Astrocyte (in vitro differentiated cells and primary cell): ENCODE data around the gene SNTN. TPM values are rescaled to one million over a fixed set of nuclear protein-coding genes. Genes with fewer than 3 reads are reported as not detected.
"Not testable (repeated sequence)": the region's sequence is repeated elsewhere in the genome, so short reads cannot be mapped to it uniquely, and the experiment has no call there.

ENCODE experiments used
- DNase-seq: peaks from one replicate; pipeline ENCODE4 v3.0.0-alpha.2; 2010; ENCODE audit warnings: low read depth
- FAIRE-seq: peaks from 2 replicates; lab custom pipeline; 2011; peaks lifted over from hg19 to GRCh38; lab: Jason Lieb, UNC
- H2AFZ ChIP-seq: 2 replicates; pipeline ENCODE4 v1.6.0; 2012; ENCODE audit warnings: low read depth, low read length, inconsistent platforms
- H3K27ac ChIP-seq: 2 replicates; pipeline ENCODE4 v1.5.1; 2011; ENCODE audit warnings: low read depth, low read length, inconsistent platforms
- H3K27me3 ChIP-seq: 2 replicates; pipeline ENCODE4 v1.6.0; 2011; ENCODE audit warnings: low read length, inconsistent platforms; ENCODE audit not compliant: insufficient read depth
- H3K36me3 ChIP-seq: 2 replicates; pipeline ENCODE4 v1.5.1; 2011; ENCODE audit warnings: low read length, inconsistent platforms; ENCODE audit not compliant: insufficient read depth
- H3K4me1 ChIP-seq: 2 replicates; pipeline ENCODE4 v1.5.1; 2011; ENCODE audit warnings: low read length, inconsistent platforms; ENCODE audit not compliant: insufficient read depth
- H3K4me2 ChIP-seq: 2 replicates; pipeline ENCODE4 v1.6.0; 2012; ENCODE audit warnings: low read length, inconsistent platforms
- H3K4me3 ChIP-seq: 2 replicates; pipeline ENCODE4 v1.5.1; 2011; ENCODE audit warnings: low read depth, mild to moderate bottlenecking, low read length, inconsistent platforms; ENCODE audit not compliant: insufficient read depth
- H3K79me2 ChIP-seq: 2 replicates; pipeline ENCODE4 v1.6.0; 2012; ENCODE audit warnings: mild to moderate bottlenecking, low read length, inconsistent platforms; ENCODE audit not compliant: insufficient read depth
- H3K9ac ChIP-seq: 2 replicates; pipeline ENCODE4 v1.6.0; 2012; ENCODE audit warnings: mild to moderate bottlenecking, low read length, inconsistent platforms
- H3K9me3 ChIP-seq: 2 replicates; pipeline ENCODE4 v1.5.1; 2012; ENCODE audit warnings: low read depth, mild to moderate bottlenecking, low read length, inconsistent platforms; ENCODE audit not compliant: insufficient read depth
- H4K20me1 ChIP-seq: 2 replicates; pipeline ENCODE4 v1.6.0; 2012; ENCODE audit warnings: low read length, inconsistent platforms; ENCODE audit not compliant: insufficient read depth
- H3K27ac Mint-ChIP-seq: one replicate; pipeline ENCODE4 v1.8.0; 2021; ENCODE audit warnings: mild to moderate bottlenecking, mixed read lengths; ENCODE audit not compliant: unreplicated experiment
- H3K27me3 Mint-ChIP-seq: one replicate; pipeline ENCODE4 v1.8.0; 2021; ENCODE audit warnings: low read depth, mixed read lengths; ENCODE audit not compliant: unreplicated experiment
- H3K36me3 Mint-ChIP-seq: one replicate; pipeline ENCODE4 v1.8.0; 2021; ENCODE audit warnings: low read depth, mixed read lengths; ENCODE audit not compliant: unreplicated experiment
- H3K4me1 Mint-ChIP-seq: one replicate; pipeline ENCODE4 v1.8.0; 2021; ENCODE audit warnings: low read depth, mixed read lengths; ENCODE audit not compliant: unreplicated experiment
- H3K4me3 Mint-ChIP-seq: one replicate; pipeline ENCODE4 v1.8.0; 2021; ENCODE audit warnings: mild to moderate bottlenecking, moderate library complexity, mixed read lengths; ENCODE audit not compliant: unreplicated experiment
- H3K9me3 Mint-ChIP-seq: one replicate; pipeline ENCODE4 v1.8.0; 2021; ENCODE audit warnings: mild to moderate bottlenecking, mixed read lengths; ENCODE audit not compliant: unreplicated experiment
- EZH2 ChIP-seq: IDR thresholded peaks from 2 replicates; pipeline ENCODE4 v1.6.1; 2012; ENCODE audit warnings: mild to moderate bottlenecking, low read length, inconsistent platforms; ENCODE audit not compliant: insufficient read depth
- total RNA-seq: library from RNA; stranded (reverse); gene quantifications from 2 replicates; pipeline ENCODE4 v1.2.1, GENCODE V29; 2021
- TF ChIP-seq, protein P1 (sequence below): IDR thresholded peaks from 2 replicates; pipeline ENCODE4 v1.5.1; 2011; ENCODE audit warnings: low read depth, mild to moderate bottlenecking, inconsistent platforms, low read length, moderate library complexity; ENCODE audit not compliant: insufficient read depth

The SNTN gene
- total RNA-seq, 1 donor from 2014 or later: not detected

DNA sequence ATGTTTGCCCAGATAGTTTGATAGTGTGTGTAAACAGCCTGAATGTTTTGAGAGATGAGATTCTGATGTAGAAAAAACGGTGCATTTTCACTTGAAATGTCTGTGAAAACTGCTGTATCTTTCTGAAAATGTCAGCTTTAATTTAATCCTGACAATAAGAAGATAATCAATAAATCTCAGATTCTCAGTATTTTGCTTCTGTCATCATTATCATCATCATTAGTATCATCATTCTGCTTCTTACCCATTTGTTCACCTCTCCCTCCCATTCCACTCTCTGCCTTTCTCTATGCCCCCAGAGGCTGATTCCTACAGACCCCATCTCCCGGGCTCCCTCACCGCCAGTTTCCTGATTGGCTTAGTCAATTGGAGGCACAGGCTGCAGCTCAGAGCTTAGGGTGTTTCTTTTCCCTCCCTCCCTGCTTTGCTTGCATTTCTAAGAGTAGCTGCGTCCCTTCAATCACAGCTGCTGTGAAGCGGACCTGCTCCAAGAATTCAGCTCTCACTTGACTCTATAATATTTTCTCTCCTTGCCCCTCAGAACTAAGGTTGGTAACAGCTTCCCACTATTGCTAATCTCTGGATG, 8.2 kb upstream of the SNTN start:
- no peak for DNase-seq
- Mint-ChIP-seq H3K4me3 (no peak overlapping the region), H3K27ac (no peak overlapping the region), H3K36me3 (no peaks in the 10 kb centered on the region), H3K4me1 (no peaks in the 10 kb centered on the region), H3K27me3 (peaks cover 1% of the 10 kb centered on the region), H3K9me3 (peaks cover 3% of the 10 kb centered on the region)
- H3K36me3 ChIP-seq: no peaks in the 10 kb centered on the region
- no peaks in the 10 kb centered on the region for H3K4me1 ChIP-seq
- H3K9ac ChIP-seq: no peak overlapping the region
- no peaks in the 10 kb centered on the region for H3K79me2 ChIP-seq
- no peak overlapping the region for H3K4me3 ChIP-seq
- H3K27me3 ChIP-seq: no peaks in the 10 kb centered on the region
- no peak overlapping the region for H3K27ac ChIP-seq
- FAIRE-seq: no peak
- no peaks in the 10 kb centered on the region for H3K9me3 ChIP-seq
- no peaks in the 10 kb centered on the region for H4K20me1 ChIP-seq
- H3K4me2 ChIP-seq: no peak overlapping the region
- TF ChIP-seq, protein P1, sequence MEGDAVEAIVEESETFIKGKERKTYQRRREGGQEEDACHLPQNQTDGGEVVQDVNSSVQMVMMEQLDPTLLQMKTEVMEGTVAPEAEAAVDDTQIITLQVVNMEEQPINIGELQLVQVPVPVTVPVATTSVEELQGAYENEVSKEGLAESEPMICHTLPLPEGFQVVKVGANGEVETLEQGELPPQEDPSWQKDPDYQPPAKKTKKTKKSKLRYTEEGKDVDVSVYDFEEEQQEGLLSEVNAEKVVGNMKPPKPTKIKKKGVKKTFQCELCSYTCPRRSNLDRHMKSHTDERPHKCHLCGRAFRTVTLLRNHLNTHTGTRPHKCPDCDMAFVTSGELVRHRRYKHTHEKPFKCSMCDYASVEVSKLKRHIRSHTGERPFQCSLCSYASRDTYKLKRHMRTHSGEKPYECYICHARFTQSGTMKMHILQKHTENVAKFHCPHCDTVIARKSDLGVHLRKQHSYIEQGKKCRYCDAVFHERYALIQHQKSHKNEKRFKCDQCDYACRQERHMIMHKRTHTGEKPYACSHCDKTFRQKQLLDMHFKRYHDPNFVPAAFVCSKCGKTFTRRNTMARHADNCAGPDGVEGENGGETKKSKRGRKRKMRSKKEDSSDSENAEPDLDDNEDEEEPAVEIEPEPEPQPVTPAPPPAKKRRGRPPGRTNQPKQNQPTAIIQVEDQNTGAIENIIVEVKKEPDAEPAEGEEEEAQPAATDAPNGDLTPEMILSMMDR: no peak
- TF ChIP-seq EZH2: no peak
- H2AFZ ChIP-seq: no peak overlapping the region

DNA sequence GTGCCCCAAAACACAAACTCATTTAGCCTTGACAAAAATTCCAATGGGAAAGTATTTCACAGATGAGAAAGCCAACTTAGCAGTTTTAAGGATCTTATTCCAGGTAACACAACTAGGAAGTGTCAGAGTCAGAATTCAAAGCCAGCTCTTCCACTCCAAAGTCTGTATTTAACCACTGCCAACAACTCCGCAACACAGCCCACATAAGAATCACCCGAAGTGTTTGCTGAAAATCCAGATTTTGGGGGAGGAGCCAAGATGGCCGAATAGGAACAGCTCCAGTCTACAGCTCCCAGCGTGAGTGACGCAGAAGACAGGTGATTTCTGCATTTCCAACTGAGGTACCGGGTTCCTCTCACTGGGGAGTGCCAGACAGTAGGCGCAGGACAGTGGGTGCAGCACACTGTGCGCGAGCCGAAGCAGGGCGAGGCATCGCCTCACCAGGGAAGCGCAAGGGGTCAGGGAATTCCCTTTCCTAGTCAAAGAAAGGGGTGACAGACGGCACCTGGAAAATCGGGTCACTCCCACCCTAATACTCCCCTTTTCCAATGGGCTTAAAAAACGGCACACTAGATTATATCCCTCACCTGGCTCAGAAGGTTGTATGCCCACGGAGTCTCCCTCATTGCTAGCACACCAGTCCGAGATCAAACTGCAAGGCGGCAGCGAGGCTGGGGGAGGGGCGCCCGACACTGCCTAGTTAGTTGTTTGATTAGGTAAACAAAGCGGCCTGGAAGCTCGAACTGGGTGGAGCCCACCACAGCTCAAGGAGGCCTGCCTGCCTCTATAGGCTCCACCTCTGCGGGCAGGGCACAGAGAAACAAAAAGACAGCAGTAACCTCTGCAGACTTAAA, 7.3 kb upstream of the SNTN start:
- not testable (repeated sequence) for H3K9me3 Mint-ChIP-seq, DNase-seq, H3K4me1 ChIP-seq, H3K9ac ChIP-seq, H3K4me2 ChIP-seq, H3K27me3 ChIP-seq, H3K27ac ChIP-seq, H3K27me3 Mint-ChIP-seq, H3K79me2 ChIP-seq, H3K27ac Mint-ChIP-seq, FAIRE-seq, H3K36me3 Mint-ChIP-seq, H3K36me3 ChIP-seq, H3K9me3 ChIP-seq, H3K4me3 ChIP-seq, H3K4me3 Mint-ChIP-seq, H2AFZ ChIP-seq, H4K20me1 ChIP-seq, H3K4me1 Mint-ChIP-seq

DNA sequence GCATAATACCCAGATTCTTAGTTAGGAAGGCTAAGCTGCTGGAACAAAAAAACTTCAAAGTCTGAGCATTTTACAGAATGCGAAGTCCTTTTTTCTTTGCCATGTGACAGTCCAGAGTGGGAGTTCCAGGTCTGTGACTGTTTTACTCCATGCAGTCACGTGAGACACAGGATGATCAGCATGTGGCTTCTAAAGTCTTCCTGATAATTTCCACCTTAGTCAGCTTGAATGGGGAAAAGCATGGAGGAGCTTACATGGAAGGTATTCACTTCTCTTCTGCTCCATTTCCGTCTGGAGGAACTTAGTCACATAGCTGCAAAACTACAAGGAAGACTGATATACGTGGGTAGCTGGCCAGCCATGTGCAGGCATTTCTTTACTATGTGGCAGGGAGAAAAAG, 1.7 kb downstream of the SNTN start:
- Mint-ChIP-seq H3K9me3 (peaks cover 1% of the 10 kb centered on the region), H3K27ac (peak overlapping the region; percentile 43), H3K36me3 (no peaks in the 10 kb centered on the region), H3K27me3 (no peaks in the 10 kb centered on the region), H3K4me1 (peaks cover 20% of the 10 kb centered on the region), H3K4me3 (no peak overlapping the region)
- Histone ChIP-seq H3K79me2 (no peaks in the 10 kb centered on the region), H3K27ac (peak overlapping the region; percentile 89), H4K20me1 (no peaks in the 10 kb centered on the region), H3K4me3 (no peak overlapping the region), H3K27me3 (no peaks in the 10 kb centered on the region), H2AFZ (no peak overlapping the region), H3K4me2 (no peak overlapping the region), H3K4me1 (peaks cover 37% of the 10 kb centered on the region), H3K36me3 (no peaks in the 10 kb centered on the region), H3K9ac (no peak overlapping the region), H3K9me3 (no peaks in the 10 kb centered on the region)
- DNase-seq (peak; percentile 73), FAIRE-seq (no peak)
- TF ChIP-seq, protein P1: no peak
- TF ChIP-seq EZH2: no peak
